ENCODE measurements around the gene CCDC97. TPM values are rescaled to one million over a fixed set of nuclear protein-coding genes. Genes with fewer than 3 reads are reported as not detected.

The CCDC97 gene
- total RNA-seq, 1 experiment from 2014 or later = 23.0 TPM

DNA sequence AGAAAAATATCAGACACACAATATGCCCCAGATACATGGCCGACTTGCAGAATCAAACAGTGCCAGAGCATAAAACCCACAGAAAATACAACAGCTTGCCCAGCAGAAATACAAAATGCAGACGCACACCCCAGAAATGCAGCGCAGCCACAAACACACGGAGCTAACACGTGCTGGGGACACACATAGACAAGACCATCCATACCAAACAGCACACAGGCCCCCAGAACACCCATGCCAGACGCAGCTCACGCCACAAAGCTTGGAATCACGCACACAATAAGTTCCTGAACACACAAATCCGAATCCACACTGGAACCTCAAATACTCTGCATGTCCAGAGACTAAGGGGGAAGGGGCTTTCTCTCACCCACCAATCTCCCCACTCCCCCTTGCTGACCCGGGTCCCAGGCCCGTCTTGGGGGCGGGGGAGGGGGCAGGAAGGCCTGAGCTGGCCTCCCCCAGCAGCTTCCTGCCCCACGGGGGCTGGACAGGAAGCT lies 17.2 kb downstream of the CCDC97 start:
- H3K79me2 ChIP-seq (ENCODE audit: insufficient read depth, low read length) = no peaks in the 10 kb centered on the region
- no TSS peak for BruUV-seq (replicated peaks)
- TF ChIP-seq YY1 (IDR thresholded peaks at IDR 0.05; ENCODE audit: extremely low read depth, insufficient replicate concordance, low read depth, low read length) (no peak), RAD21 (IDR thresholded peaks at IDR 0.05; ENCODE audit: low read depth) (no peak), JUND (IDR thresholded peaks at IDR 0.05) (no peak)
- TF ChIP-seq, protein P1, sequence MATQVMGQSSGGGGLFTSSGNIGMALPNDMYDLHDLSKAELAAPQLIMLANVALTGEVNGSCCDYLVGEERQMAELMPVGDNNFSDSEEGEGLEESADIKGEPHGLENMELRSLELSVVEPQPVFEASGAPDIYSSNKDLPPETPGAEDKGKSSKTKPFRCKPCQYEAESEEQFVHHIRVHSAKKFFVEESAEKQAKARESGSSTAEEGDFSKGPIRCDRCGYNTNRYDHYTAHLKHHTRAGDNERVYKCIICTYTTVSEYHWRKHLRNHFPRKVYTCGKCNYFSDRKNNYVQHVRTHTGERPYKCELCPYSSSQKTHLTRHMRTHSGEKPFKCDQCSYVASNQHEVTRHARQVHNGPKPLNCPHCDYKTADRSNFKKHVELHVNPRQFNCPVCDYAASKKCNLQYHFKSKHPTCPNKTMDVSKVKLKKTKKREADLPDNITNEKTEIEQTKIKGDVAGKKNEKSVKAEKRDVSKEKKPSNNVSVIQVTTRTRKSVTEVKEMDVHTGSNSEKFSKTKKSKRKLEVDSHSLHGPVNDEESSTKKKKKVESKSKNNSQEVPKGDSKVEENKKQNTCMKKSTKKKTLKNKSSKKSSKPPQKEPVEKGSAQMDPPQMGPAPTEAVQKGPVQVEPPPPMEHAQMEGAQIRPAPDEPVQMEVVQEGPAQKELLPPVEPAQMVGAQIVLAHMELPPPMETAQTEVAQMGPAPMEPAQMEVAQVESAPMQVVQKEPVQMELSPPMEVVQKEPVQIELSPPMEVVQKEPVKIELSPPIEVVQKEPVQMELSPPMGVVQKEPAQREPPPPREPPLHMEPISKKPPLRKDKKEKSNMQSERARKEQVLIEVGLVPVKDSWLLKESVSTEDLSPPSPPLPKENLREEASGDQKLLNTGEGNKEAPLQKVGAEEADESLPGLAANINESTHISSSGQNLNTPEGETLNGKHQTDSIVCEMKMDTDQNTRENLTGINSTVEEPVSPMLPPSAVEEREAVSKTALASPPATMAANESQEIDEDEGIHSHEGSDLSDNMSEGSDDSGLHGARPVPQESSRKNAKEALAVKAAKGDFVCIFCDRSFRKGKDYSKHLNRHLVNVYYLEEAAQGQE (IDR thresholded peaks at IDR 0.05; ENCODE audit: low read depth) = no peak
- ATAC-seq (no peak), DNase-seq (ENCODE audit: low read depth, low spot score) (no peak)
- no peaks in the 10 kb centered on the region for H3K9me2 ChIP-seq (ENCODE audit: insufficient read depth)
- RAD21 ChIA-PET (ENCODE audit: low non-redundant PET in 1 of 2, low total read pairs in 2 of 2, uncharacterized antibody in 2 of 2, unreplicated experiment in 2 of 2) = no interaction called here
- H3K27ac ChIP-seq (ENCODE audit: low read depth, low read length) = peak overlapping the region; percentile 42; the same call in 1 of the 2 replicates
- intact Hi-C loops (cut with micrococcal nuclease) = no loop called here
- no peaks in the 10 kb centered on the region for H4K20me1 ChIP-seq (ENCODE audit: insufficient read depth)
- POLR2A ChIA-PET = no interaction called here
- peaks cover 8 to 30% of the 10 kb centered on the region in 2 experiments; a peak in 3 of 4 replicates for H3K4me1 ChIP-seq (ENCODE audit: control insufficient read depth in 1 of 2, insufficient read depth in 2 of 2, low read length in 2 of 2)
- peak overlapping the region in 1 of 2 experiments; percentile 20; a peak in 1 of 4 replicates for H3K4me3 ChIP-seq (replicated peaks in 1 of 2; ENCODE audit: low read depth in 1 of 2, low read length in 2 of 2)
- H2AFZ ChIP-seq (ENCODE audit: low read depth, low read length, poor library complexity, severe bottlenecking) = no peak overlapping the region
- peak overlapping the region; percentile 33 for H3K9ac ChIP-seq (ENCODE audit: low read length)
- no peaks in the 10 kb centered on the region for H3K27me3 ChIP-seq (ENCODE audit: insufficient read depth, low read length)
- no peaks in the 10 kb centered on the region for H3K9me3 ChIP-seq (ENCODE audit: control insufficient read depth in 1 of 2, insufficient read depth in 1 of 2, low read depth in 1 of 2, low read length in 2 of 2)
- H3K36me3 ChIP-seq (ENCODE audit: control insufficient read depth in 1 of 2, insufficient read depth in 2 of 2, low read length in 2 of 2) = peaks cover 0 to 9% of the 10 kb centered on the region in 2 experiments; a peak in 1 of 4 replicates
- CTCF ChIA-PET = no interaction called here
- H3K4me2 ChIP-seq (ENCODE audit: low read length) = peak overlapping the region; percentile 47

Measured in HCT116 (cell line).